DMS53 treated with DMSO at 0.1 percent for 48 hours (cell line): Measurements from ENCODE around the gene VIT.

Experiments used
- DNase-seq: peaks from one replicate; lab custom pipeline; 2025; ENCODE audit not compliant: unreplicated experiment; lab: John Stamatoyannopoulos, UW

Gene VIT

GRCh38 chr2:36754578-36754977 is 58.1 kb downstream of the VIT start:
- no peak for DNase-seq

GRCh38 chr2:36756438-36756837 is 59.9 kb downstream of the VIT start:
- no peak for DNase-seq

- DNase-seq, result no peak
Observed at GRCh38 chr2:36762764-36763490, 66.4 kb downstream of the VIT start.

- no peak for DNase-seq
Observed at GRCh38 chr2:36769106-36769505, 72.6 kb downstream of the VIT start.

- peak; percentile 28 for DNase-seq
Observed at GRCh38 chr2:36770542-36771287, 74.2 kb downstream of the VIT start.

- DNase-seq, result no peak
Observed at GRCh38 chr2:36771671-36772070, 75.2 kb downstream of the VIT start.

- no peak for DNase-seq
Observed at GRCh38 chr2:36773947-36774346, 77.4 kb downstream of the VIT start.

- DNase-seq, result no peak
Observed at GRCh38 chr2:36775261-36775660, 78.8 kb downstream of the VIT start.

- no peak for DNase-seq
Observed at GRCh38 chr2:36775806-36776205, 79.3 kb downstream of the VIT start.

GRCh38 chr2:36777272-36777671 is 80.8 kb downstream of the VIT start:
- DNase-seq, result no peak

- no peak for DNase-seq
Observed at GRCh38 chr2:36777788-36778187, 81.3 kb downstream of the VIT start.

- DNase-seq, result no peak
Observed at GRCh38 chr2:36779462-36779861, 83.0 kb downstream of the VIT start.

GRCh38 chr2:36780231-36780839 is 83.8 kb downstream of the VIT start:
- peak; percentile 23 for DNase-seq

- no peak for DNase-seq
Observed at GRCh38 chr2:36781907-36782720, 85.6 kb downstream of the VIT start.

GRCh38 chr2:36783246-36783645 is 86.7 kb downstream of the VIT start:
- DNase-seq, result no peak

- peak; percentile 38 for DNase-seq
Observed at GRCh38 chr2:36785179-36785795, 88.8 kb downstream of the VIT start.

- DNase-seq, result no peak
Observed at GRCh38 chr2:36789181-36789804, 92.8 kb downstream of the VIT start.

GRCh38 chr2:36792951-36793350 is 96.4 kb downstream of the VIT start:
- DNase-seq, result no peak

- DNase-seq, result no peak
Observed at GRCh38 chr2:36797324-36798070, 101.0 kb downstream of the VIT start.

GRCh38 chr2:36798724-36799123 is 102.2 kb downstream of the VIT start:
- DNase-seq, result no peak
